ENCODE measurements around the gene LCN1. TPM values are rescaled to one million over a fixed set of nuclear protein-coding genes. Genes with fewer than 3 reads are reported as not detected.

Gene LCN1
- total RNA-seq, 1 donor = not detected

DNA sequence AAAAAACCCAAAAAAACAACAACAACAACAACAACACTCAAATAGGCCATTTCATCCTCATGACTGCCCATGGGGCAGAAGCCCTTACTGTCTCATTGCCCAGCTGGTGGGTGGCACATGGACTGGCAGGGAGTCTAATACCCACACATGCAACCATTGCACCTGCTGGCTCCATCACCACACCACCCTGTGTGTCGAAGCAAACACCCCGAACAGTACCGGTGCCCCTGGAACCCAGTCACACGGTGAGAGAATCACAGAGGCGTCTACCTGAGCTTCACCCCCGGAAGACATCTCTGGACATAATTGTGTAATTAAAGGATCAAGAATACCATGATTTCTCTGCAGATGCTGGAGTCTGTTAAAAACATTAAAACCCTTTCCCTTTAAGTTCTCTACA is 46.8 kb downstream of the LCN1 start:
- no peak overlapping the region for H3K4me3 ChIP-seq (ENCODE audit: low read depth, low read length)
- TF ChIP-seq, protein P1, sequence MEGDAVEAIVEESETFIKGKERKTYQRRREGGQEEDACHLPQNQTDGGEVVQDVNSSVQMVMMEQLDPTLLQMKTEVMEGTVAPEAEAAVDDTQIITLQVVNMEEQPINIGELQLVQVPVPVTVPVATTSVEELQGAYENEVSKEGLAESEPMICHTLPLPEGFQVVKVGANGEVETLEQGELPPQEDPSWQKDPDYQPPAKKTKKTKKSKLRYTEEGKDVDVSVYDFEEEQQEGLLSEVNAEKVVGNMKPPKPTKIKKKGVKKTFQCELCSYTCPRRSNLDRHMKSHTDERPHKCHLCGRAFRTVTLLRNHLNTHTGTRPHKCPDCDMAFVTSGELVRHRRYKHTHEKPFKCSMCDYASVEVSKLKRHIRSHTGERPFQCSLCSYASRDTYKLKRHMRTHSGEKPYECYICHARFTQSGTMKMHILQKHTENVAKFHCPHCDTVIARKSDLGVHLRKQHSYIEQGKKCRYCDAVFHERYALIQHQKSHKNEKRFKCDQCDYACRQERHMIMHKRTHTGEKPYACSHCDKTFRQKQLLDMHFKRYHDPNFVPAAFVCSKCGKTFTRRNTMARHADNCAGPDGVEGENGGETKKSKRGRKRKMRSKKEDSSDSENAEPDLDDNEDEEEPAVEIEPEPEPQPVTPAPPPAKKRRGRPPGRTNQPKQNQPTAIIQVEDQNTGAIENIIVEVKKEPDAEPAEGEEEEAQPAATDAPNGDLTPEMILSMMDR (IDR thresholded peaks at IDR 0.05; ENCODE audit: insufficient read depth, low read length) = no peak
- DNase-seq (ENCODE audit: low read depth) = no peak

DNA sequence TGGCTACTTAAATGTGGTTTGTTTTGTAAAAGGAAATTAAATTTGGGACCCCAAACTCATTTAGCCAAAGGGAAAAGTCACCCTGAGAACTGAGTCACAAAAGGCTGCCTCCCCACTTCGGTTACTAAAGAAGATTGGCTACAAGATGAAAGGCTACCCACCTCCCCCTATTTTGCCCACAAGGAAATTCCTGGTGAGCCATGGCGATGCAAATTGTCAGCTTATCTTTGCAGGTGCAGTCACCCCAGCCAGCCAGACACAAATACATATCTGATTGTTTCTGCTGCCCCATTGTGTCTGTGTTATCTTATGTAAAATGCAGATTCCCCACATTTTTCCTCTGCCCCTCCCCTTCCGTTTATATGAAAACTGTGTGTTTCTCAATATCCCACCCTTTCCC is 49.2 kb downstream of the LCN1 start:
- TF ChIP-seq, protein P1 (IDR thresholded peaks at IDR 0.05; ENCODE audit: insufficient read depth, low read length) = no peak

DNA sequence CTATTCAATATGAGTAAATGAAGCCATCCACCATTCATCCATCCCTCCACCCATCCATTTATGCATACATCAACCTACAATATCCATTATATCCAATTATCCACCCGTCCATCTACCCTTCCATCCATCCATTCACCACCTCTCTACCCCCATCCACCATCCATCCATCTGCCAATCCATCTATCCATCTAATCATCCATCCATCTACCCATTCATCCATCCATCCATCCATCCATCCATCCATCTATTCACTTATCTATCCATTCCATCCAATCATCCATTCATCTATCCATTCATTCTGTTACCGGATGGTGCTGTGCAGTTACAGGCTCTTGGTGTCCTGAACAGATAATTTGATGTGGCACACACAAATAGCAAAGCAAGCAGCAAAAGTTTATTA is 51.0 kb downstream of the LCN1 start:
- TF ChIP-seq, protein P1 (IDR thresholded peaks at IDR 0.05; ENCODE audit: insufficient read depth, low read length) = no peak
- no peak for DNase-seq (ENCODE audit: low read depth)
- H3K4me3 ChIP-seq (ENCODE audit: low read depth, low read length) = no peak overlapping the region

More for the DNA sequence above, 49.2 kb downstream of the LCN1 start:
- H3K4me3 ChIP-seq (ENCODE audit: low read depth, low read length) = no peak overlapping the region
- DNase-seq (ENCODE audit: low read depth) = no peak

DNA sequence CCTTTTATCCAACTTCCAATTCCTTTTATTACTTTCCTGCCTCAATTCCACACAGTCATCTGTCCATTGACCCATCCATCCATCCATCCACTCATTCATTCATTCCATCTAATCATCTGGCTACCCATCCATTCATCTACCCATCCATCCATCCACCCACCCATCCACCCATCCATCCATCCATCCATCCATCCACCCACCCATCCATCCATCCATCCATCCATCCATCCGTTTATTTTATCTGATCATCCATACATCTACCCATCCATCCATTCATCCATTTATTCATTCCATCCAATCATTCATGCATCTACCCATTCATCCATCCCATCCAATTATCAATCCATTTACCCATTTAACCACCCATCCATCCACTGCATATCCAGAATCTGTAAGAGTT is 51.9 kb downstream of the LCN1 start:
- TF ChIP-seq, protein P1 (IDR thresholded peaks at IDR 0.05; ENCODE audit: insufficient read depth, low read length) = no peak
- H3K4me3 ChIP-seq (ENCODE audit: low read depth, low read length) = no peak overlapping the region
- no peak for DNase-seq (ENCODE audit: low read depth)

DNA sequence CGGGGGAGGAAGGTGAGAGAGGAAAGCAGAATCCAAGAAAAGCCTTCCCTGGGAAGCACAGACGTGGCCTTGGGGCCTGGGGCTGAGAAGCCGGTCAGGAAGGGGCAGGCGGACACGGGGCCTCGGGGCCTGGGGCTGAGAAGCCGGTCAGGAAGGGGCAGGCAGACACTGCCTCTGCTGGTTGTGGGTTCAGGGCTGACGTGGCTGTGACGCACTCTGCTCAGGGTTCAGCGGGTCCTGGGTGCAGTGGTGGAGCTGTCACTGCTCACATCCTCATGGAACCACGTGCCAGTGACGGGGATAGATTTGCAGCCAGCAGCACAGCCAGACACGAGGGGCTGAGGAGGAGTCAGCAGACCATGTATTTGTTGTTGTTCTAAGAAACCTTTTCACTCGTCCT is 53.1 kb downstream of the LCN1 start:
- no peak for DNase-seq (ENCODE audit: low read depth)
- TF ChIP-seq, protein P1 (IDR thresholded peaks at IDR 0.05; ENCODE audit: insufficient read depth, low read length) = no peak
- H3K4me3 ChIP-seq (ENCODE audit: low read depth, low read length) = no peak overlapping the region

DNA sequence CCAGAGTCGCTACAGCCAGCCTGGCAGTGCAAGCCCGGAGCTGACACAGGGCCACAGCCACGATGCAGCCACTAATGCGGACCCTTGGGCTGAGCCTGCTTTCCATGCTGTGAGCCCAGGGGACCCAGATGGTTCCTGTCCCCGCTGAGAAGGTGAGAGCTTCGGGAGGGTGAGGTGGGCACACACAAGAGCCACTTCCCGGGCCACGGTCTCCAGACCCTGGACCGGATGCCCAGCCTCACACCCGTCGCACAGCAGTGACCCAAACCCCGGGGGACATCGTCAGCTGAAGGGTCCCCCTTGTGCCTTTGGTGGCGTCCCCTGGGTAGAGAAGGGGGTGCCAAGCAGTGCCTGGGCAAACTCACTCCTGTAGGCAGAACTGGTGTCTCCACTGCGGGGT is 53.7 kb downstream of the LCN1 start:
- TF ChIP-seq, protein P1 (IDR thresholded peaks at IDR 0.05; ENCODE audit: insufficient read depth, low read length) = no peak
- H3K4me3 ChIP-seq (ENCODE audit: low read depth, low read length) = no peak overlapping the region
- DNase-seq (ENCODE audit: low read depth) = no peak

Other genes with a start within 250 kb of the LCN1 start
- gene PPP1R26, start 41.7 kb upstream of the LCN1 start, total RNA-seq (ENCODE audit: low replicate concordance) = 2.8 and 5.2 TPM in 2 replicates
- 5.5 and 21.4 TPM in 2 replicates for gene MRPS2, start 20.8 kb upstream of the LCN1 start, total RNA-seq (ENCODE audit: low replicate concordance)
- not detected in 2 replicates for gene OBP2A, start 24.7 kb downstream of the LCN1 start, total RNA-seq (ENCODE audit: low replicate concordance)
- gene PAEP, start 40.3 kb downstream of the LCN1 start, total RNA-seq (ENCODE audit: low replicate concordance) = not detected in 2 replicates
- not detected in 2 replicates for gene GLT6D1, start 118.1 kb downstream of the LCN1 start, total RNA-seq (ENCODE audit: low replicate concordance)
- gene LCN9, start 141.9 kb downstream of the LCN1 start, total RNA-seq (ENCODE audit: low replicate concordance) = not detected in 2 replicates
- not detected in 2 replicates for gene SOHLH1, start 178.0 kb downstream of the LCN1 start, total RNA-seq (ENCODE audit: low replicate concordance)
- gene KCNT1, start 180.7 kb downstream of the LCN1 start, total RNA-seq (ENCODE audit: low replicate concordance) = not detected in 2 replicates